Left renal cortex interstitium (tissue), 4 donors: Measurements from ENCODE around the gene UBE2Z. TPM values are rescaled to one million over a fixed set of nuclear protein-coding genes. Genes with fewer than 3 reads are reported as not detected.

Experiments
- DNase-seq, 4 donors: peaks; one replicate each; pipeline ENCODE4 v3.0.0-alpha.2; 2013; ENCODE audit warnings: low read depth in 4 of 4, low spot score in 2 of 4, missing footprints in 1 of 4
- polyA plus RNA-seq, 4 donors: library from polyadenylated mRNA; unstranded; fragments of 120-200 nt; gene quantifications; one replicate each; pipeline ENCODE4 v1.2.1, GENCODE V29; 2013; ENCODE audit not compliant: insufficient read length in 4 of 4

UBE2Z gene
- polyA plus RNA-seq, 4 donors, result 90.3 to 111 (median 96.7) TPM

- DNase-seq, result no peak
Measured at GRCh38 chr17:48903401-48903800, 4.8 kb upstream of the UBE2Z start.

DNA sequence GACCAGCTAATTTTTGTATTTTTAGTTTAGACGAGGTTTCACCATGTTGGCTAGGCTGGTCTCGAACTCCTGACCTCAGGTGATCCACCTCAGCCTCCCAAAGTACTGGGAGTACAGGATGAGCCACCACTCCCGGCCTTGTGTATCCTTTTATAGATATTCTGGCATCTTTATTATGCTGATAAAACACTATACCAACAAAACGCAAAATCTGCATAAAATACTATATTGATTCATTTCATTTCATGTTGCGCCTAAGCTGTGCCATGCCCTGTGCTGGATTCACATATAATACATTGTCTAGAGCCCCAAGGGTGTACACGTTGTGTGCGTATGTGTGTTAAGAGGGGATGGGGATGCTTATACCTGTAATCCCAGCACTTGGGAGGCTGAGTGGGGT is 3.8 kb upstream of the UBE2Z start:
- no peak for DNase-seq

- no peak for DNase-seq
Measured at GRCh38 chr17:48905987-48906515, 2.2 kb upstream of the UBE2Z start.

DNA sequence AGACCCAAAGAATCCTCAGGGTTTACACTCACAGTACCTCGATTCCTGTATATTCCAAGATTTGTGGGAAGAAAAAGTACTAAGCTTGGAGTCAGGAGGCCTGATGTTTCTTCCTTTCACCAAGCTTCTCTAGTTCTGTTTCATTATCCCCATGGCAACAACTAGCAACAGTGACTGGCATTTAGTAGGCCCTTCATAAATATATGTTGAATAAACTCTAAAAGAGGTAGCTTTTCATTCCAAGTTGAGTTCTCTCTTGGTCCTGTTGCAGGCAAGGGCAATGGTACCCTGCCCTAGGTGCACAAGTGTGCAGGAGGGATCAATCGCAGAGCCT is 527 bp upstream of the UBE2Z start:
- no peak for DNase-seq

DNA sequence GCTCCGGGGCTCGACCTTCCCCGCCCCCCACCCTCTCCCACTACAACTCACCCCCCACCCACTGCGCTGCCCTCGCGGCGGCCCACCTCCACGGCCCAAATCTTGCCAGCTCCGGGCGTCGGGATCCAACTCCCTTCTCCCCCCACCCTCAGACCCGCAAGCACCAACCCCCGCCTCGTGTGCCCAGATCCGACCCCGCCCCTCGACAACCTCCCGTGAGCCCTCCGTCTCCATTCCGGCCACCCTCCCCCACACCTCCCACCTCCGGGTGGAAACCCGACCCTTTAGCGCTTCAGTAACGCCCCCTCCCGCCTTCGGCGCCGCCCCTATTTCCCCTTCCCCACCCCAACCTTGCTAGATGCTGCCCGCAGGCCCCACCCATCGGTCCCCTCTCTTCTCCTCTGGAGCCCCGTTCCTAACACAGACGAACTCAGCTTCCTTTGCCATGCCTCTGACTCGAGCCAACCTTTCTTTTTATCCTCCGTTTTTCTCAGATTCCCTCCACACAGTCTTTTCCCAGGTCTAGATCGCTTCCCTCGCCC is 717 bp downstream of the UBE2Z start:
- peak in 3 of 4 donors; percentile 72 to 87 (median 84) for DNase-seq

- DNase-seq, result no peak
Measured at GRCh38 chr17:48909783-48910182, 1.6 kb downstream of the UBE2Z start.

GRCh38 chr17:48910370-48910769 is 2.2 kb downstream of the UBE2Z start:
- no peak for DNase-seq

DNA sequence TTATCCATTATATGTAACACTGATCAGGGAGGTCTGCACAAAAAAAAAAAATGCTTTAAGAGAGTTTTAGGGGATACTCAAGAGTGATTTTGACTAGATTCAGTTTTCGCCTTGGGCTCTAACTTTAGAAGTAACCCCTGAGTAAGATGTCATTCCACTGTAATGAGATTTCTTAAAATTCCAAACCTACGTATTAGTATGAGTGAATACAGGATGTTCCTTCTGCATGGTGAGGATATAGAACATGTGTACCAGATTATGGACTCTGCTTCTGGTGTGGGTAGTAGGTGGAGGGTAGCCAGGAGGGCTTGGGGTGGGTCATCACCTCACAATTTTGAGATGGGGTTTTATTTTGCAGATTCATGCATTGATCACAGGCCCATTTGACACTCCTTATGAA is 4.3 kb downstream of the UBE2Z start:
- no peak for DNase-seq

GRCh38 chr17:48915459-48916282 is 7.5 kb downstream of the UBE2Z start:
- no peak for DNase-seq

DNA sequence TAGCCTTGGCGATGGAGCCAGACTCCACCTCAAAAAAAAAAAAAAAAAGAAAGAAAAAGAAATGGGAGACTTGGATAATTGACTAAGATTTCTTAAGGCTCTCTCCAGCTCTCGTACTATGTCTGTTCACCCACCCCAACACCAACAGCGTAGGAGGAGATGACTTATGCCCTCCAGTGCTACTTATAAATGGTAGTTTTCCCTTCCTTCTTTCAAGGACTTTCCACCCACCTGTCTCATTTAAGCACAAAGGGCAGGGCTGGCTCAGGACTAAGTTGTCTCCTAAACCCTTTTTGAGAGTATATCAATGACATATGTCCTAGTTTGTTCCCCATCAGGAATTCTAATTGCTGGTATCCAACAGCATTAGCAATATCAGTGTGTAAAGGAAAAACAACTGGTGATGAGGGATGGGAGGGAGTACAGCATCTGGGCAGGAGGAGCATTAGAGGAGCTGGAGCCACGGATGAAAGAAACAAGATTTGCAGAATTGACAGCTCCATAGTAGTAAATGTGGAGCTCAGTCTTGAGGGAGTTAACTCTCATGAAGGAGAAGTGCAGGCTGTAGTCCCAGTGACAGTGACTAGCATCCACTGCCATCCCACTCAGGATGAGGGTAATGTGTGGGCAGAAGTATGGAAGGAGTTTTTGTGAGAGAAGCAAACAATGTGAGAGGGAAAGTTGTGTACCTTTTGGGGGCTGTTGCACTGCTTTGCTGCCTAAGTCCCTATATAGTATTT is 17.2 kb downstream of the UBE2Z start:
- DNase-seq, result no peak

GRCh38 chr17:48925991-48926342 is 17.8 kb downstream of the UBE2Z start:
- no peak for DNase-seq

GRCh38 chr17:48927978-48928745 is 20.0 kb downstream of the UBE2Z start:
- DNase-seq, result no peak

DNA sequence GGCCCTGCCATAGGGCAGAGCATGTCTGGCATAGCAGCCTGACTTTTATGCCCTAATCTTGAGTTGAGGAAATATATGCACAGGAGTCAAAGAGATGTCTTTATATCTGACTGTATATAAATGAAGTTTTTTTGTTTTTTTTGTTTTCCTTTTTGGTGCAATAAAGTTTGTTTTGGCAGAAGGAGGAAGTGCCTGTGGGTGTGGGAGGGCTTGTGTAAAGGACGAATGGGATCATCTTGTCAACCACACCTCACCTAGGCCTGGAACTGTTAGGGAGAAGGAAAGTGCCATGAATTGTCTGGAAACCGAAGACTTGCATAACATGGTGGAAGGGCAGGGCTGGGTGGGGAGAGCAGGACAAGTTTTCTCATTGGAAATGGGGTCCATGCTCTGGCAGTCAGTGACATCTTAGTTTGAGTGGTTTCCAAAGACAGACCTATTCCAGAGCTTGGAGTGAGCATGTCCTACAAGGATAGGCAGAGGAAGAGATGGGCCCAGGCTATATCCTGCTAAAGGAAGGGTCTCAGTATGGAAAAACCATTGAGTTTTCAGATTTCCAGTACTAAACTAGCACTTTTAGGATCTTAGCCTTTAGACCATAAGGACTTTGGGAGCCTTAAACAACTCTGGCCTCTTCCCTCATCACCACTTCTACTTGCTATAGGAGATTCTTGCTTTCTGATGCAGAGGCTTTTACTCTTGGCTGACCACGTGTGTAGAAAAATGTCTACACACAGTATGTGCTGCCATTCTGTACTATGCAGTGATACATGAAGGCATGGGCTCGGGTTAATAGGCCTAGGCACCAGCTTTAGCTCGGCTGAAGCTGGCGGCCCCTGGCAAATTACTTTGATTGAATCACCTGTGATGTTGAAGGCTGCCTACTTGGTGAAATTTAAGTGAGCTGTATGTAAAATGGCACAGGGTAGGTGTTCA is 20.9 kb downstream of the UBE2Z start:
- DNase-seq, result no peak

DNA sequence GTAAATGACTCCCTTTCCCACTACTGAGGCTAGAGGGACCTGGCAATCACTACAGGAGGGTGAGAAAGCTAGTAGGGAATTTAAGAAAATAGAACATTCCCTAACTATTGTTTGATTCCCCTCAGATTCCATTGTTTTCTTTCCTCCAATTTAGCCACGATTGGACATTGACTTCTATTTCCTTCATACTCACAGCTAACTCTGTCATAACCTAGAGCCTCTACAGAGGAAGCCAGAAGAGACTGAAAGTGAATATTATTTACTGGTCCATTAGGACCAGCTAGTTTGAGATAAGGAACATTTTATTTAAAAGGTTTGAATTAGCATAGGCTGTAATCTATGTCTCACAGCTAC is 21.6 kb downstream of the UBE2Z start:
- no peak for DNase-seq

GRCh38 chr17:48930435-48930873 is 22.2 kb downstream of the UBE2Z start:
- DNase-seq, result no peak

GRCh38 chr17:48933035-48933434 is 24.8 kb downstream of the UBE2Z start:
- DNase-seq, result no peak

DNA sequence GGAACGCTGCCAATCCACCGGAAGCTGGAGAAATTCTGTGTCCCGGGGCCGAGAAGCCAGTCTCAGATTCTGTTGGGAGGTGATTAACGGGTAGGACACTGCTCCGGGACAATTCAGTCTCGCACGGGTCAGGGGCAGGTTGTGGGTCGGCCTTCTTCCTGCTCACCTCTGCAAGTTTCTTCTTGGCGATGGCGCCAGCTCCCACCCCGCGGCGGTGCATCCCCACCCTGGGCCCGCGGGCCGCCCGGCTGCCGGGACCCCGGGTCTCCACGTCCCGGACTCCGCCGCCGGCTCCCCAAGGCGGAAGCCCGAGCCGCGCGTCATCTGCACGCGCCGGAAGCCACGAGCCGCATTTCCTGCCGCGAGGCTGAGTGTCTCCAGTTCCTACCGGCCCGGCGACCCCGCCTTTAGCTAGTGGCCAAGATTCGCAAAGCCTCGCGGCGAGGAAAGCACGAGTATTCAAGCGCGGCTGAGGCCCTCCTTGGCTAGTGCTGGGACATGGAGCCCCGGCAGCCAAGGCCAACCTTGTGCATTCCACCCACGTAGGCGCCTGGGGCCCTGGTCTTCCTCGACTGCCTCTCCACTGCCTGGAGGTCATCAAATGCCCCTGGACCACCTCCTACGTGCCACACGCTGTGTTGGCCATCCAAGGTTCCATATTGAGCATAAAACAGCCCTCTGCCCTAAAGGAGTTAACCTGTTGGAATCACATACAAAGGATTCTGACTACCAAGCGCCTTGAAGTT is 36.5 kb downstream of the UBE2Z start, which contains the start of gene SNF8:
Gene SNF8, minus strand, starts transcription at position 328 of the 746 bp plus-strand sequence. Its CDS starts 108 bp downstream, at position 220.
- peak; percentile 62 to 87 (median 80) for DNase-seq

DNA sequence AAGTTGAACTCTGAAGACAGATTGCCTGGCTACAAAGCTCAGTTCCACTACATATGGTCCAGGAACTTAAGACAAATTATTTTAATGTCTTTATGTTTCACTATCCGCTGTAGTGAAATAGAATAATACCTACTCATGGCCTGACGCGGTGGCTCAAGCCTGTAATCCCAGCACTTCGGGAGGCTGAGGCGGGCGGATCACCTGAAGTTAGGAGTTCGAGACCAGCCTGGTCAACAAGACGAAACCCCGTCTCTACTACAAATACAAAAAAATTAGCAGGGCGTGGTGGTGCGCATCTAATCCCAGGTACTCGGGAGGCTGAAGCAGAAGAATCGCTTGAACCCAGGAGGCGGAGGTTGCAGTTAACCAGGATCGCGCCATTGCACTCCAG is 37.0 kb downstream of the UBE2Z start:
- DNase-seq, result peak in 1 of 4 donors; percentile 23

DNA sequence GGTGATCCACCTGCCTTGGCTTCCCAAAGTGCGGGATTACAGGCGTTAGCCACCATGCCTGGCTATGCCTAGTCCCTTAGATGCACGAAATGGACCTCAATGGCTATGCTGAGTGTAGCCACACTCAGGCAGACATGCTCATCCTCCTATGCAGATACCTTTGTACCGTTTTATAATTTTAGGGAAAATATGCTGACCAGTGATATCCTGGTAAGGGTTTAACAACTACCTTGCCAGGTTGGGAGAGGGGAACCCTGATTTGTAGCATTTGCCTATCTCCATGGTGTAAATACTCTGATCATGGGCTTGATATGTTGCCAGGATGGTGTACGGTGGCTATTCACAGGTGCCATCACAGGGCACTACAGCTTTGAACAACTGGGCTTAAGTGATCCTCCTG is 43.4 kb downstream of the UBE2Z start:
- no peak for DNase-seq
